Activated CD8-positive, alpha-beta memory T cell treated with anti-CD3 and anti-CD28 coated beads, Interleukin-2, amount 10 ng/mL, durations not matched to agents 7 days and 5 days (primary cell): ENCODE results near the gene CACNG6. TPM values are rescaled to one million over a fixed set of nuclear protein-coding genes. Genes with fewer than 3 reads are reported as not detected.

Experiments used
- ATAC-seq: fragments of 150-1000 bp; cut with Tn5 transposase; one replicate; pipeline ENCODE4 v1.10.0; 2021; ENCODE audit warnings: moderate library complexity
- CTCF ChIA-PET: fragments of 350-600 bp; sonication (Branson Sonifier 250); formaldehyde crosslinking; loops from one replicate; lab custom pipeline; 2021; ENCODE audit warnings: antibody characterized with exemption; lab: Charles Lee
- DNase-seq: peaks from one replicate; pipeline ENCODE4 v3.0.0-alpha.2; 2020
- H3K27ac Mint-ChIP-seq: one replicate; pipeline ENCODE4 v1.8.0; 2021; ENCODE audit warnings: mild to moderate bottlenecking, mixed read lengths
- H3K27me3 Mint-ChIP-seq: one replicate; pipeline ENCODE4 v1.8.0; 2021; ENCODE audit warnings: mixed read lengths
- H3K36me3 Mint-ChIP-seq: one replicate; pipeline ENCODE4 v1.8.0; 2021; ENCODE audit warnings: mild to moderate bottlenecking, mixed read lengths
- H3K4me1 Mint-ChIP-seq: one replicate; pipeline ENCODE4 v1.8.0; 2021; ENCODE audit warnings: mixed read lengths
- H3K4me3 Mint-ChIP-seq: one replicate; pipeline ENCODE4 v1.8.0; 2021; ENCODE audit warnings: mild to moderate bottlenecking, moderate library complexity, mixed read lengths
- H3K9me3 Mint-ChIP-seq: one replicate; pipeline ENCODE4 v1.8.0; 2022; ENCODE audit warnings: low read depth, mixed read lengths
- total RNA-seq, 2 experiments: library from RNA; stranded (reverse); gene quantifications; one replicate each; pipeline ENCODE4 v1.2.3, GENCODE V29; 2021

CACNG6 gene
- total RNA-seq, 2 experiments from 2014 or later = not detected

DNA sequence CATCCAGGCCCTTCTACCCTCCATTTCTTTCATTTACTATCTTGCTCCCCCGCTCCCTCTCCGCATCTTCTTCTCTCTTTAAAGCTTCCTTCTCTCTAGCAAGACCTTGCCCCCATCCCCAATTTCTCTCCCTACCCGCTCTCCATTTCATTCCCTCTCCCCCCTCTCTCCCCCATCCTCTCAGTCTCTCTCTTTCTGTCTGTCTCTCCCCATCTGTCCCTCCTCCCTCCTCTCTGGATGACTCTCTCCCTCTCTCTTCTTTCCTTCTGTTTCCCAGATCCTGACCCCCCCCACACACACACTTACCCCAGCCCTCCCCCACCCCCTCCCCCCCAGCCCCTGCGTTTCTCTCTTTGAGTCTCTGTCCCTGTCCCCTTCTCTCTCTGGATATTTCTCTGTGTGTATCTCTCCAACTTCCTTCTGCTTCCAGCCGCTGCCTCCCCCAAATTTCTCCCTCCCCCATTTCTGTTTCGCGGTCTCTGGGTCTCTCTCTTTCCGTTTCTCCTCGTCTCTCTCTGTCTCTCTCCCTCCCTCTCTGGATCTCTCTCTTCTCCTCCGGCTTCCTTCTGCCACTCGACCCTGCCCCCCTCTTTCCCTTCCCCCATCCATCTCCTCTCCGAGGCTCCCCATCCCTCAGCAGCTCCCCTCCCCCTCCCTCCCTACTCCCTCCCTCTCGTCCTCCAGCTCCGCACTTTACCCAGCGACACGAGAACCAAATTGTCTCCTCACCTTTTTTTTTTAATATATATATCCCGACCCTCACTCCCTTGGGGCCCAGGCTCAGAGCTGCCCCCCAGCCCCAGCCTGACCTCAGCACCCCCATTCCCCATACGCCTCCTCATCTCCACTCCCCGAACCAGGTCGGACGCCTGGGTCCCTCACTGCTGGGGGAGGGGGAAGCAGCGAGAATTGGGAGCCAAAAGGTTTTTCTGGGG is 32.3 kb upstream of the CACNG6 start:
- ATAC-seq = no peak
- no peak for DNase-seq
- Mint-ChIP-seq H3K9me3 (no peaks in the 10 kb centered on the region), H3K36me3 (peaks cover 2% of the 10 kb centered on the region), H3K4me1 (peaks cover 2% of the 10 kb centered on the region), H3K4me3 (no peak overlapping the region), H3K27ac (no peak overlapping the region), H3K27me3 (peaks cover 69% of the 10 kb centered on the region)
- CTCF ChIA-PET = no interaction called here

DNA sequence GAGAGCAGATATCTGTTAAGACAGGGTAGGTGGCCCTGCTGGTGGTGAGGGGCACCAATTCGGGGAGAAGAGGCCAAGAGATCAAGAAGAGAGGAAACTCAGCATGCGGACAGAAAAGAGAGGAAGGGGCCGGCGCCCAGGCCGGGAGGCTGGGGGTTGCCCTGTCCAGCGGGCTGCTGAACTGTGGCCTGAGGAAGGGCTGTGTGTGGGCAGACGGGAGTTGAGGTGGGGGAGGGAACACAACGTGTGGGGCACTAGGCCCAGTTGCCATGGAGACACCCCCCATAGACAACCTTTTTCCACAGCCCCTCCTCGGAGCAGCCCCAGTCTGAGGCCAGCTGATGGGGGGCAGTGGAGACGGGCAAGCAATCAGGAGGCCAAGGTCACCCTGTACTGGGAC is 31.2 kb upstream of the CACNG6 start:
- Mint-ChIP-seq H3K27me3 (peaks cover 75% of the 10 kb centered on the region), H3K27ac (no peak overlapping the region), H3K9me3 (no peaks in the 10 kb centered on the region), H3K4me3 (no peak overlapping the region), H3K4me1 (peaks cover 2% of the 10 kb centered on the region), H3K36me3 (peaks cover 2% of the 10 kb centered on the region)
- CTCF ChIA-PET = interaction anchor here (0.6 kb wide), 1 partner anchor 16 kb away, joined by 4 read pairs; no protein-coding TSS in a partner anchor
- ATAC-seq (no peak), DNase-seq (no peak)

DNA sequence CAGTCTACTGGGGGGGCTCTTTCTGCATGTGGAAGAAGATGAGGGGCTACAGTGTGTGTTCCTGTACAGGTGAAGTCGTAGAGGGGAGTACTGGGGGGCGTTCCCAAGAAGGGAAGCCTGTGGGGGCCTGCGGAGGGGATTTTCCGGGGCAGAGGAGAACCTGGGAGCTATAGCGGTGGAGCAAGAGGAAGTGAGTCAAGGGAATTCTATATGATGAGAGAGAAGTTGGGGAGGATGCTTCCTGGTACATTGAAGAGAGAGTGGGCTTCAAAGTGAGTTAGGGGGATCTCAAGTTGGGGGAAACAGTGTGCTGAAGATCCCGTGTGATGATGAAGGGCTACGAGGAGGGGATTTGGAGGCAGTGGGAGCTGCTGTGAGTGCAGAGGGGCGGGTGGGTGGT is 30.6 kb upstream of the CACNG6 start:
- H3K36me3 Mint-ChIP-seq = peaks cover 2% of the 10 kb centered on the region
- no peak for ATAC-seq
- no peak overlapping the region for H3K4me3 Mint-ChIP-seq
- CTCF ChIA-PET = no interaction called here
- peaks cover 2% of the 10 kb centered on the region for H3K4me1 Mint-ChIP-seq
- no peak overlapping the region for H3K27ac Mint-ChIP-seq
- no peaks in the 10 kb centered on the region for H3K9me3 Mint-ChIP-seq
- H3K27me3 Mint-ChIP-seq = peaks cover 76% of the 10 kb centered on the region
- DNase-seq = no peak

DNA sequence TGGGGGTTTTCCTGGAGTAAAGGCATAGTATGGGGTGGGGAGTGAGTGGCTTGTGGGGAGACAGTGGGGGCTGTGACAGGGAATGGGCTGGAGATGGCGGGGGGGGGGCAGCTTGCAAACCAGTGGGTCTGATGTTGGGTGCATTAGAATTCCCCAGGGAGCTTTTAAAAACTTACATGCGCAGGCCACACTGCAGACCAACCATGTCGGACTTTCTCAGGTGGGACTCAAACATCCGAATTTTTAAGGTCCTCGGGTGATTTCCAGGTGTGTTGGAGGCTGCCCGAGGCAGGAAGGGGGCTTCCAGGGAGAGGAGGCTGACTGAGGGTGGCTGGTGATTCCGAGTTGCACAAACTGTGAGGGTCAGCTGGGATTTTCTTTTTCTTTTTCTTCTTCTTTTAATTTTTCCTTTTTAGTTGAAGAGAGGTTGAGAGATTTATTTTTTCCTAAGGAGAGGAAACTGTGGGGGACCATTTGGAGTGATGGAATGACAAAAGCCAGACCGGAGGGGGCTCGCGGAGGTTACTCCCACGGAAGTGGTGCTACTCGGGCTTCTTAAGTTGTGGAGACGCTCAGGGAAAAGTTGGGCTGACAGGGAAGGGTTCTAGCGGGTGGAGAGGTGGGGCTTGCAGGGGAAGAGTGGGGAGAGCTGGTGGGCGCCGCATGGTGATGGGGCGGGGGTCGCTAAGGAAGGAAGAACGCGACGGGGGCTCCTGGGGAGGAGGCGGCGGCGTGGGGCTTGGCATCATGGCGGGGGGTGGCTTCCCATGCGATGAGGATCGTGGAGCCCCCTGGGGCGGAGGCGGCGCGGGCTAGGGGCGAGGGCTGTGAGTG is 29.7 kb upstream of the CACNG6 start:
- CTCF ChIA-PET = interaction anchor here (0.6 kb wide), 1 partner anchor 45 kb away, joined by 3 read pairs; no protein-coding TSS in a partner anchor
- ATAC-seq = no peak
- Mint-ChIP-seq H3K9me3 (no peaks in the 10 kb centered on the region), H3K36me3 (peaks cover 2% of the 10 kb centered on the region), H3K27me3 (peaks cover 72% of the 10 kb centered on the region), H3K4me1 (peaks cover 2% of the 10 kb centered on the region), H3K4me3 (no peak overlapping the region), H3K27ac (no peak overlapping the region)
- DNase-seq = no peak

DNA sequence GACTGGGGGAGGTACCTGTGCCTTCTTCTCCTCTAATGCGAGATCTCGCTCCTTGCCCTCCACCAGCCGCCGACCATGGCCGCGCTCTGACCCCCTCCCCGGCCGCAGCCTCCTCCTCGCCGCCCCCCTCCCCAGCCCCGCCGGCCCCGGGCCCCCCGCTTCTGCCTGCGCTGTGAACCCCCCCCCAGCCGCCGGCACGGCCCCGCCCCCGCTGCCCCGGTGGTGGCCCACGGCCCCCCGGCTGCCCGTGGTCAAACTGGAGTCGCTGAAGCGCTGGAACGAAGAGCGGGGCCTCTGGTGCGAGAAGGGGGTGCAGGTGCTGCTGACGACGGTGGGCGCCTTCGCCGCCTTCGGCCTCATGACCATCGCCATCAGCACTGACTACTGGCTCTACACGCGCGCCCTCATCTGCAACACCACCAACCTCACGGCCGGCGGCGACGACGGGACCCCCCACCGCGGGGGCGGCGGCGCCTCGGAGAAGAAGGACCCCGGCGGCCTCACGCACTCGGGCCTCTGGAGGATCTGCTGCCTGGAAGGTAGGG is 28.5 kb upstream of the CACNG6 start, which contains the start of gene CACNG8:
CACNG8 (plus strand) TSS at position 51 of the 545 bp plus-strand sequence.
- CTCF ChIA-PET = no interaction called here
- ATAC-seq = no peak
- no peak within 1 kb of the TSS for H3K27ac Mint-ChIP-seq
- no peak for DNase-seq
- H3K4me3 Mint-ChIP-seq = no peak within 1 kb of the TSS
- H3K4me1 Mint-ChIP-seq = peaks cover 2% of the 10 kb centered on the region
- peaks cover 61% of the 10 kb centered on the region for H3K27me3 Mint-ChIP-seq
- no peaks in the 10 kb centered on the region for H3K9me3 Mint-ChIP-seq
- H3K36me3 Mint-ChIP-seq = peaks cover 2% of the 10 kb centered on the region

DNA sequence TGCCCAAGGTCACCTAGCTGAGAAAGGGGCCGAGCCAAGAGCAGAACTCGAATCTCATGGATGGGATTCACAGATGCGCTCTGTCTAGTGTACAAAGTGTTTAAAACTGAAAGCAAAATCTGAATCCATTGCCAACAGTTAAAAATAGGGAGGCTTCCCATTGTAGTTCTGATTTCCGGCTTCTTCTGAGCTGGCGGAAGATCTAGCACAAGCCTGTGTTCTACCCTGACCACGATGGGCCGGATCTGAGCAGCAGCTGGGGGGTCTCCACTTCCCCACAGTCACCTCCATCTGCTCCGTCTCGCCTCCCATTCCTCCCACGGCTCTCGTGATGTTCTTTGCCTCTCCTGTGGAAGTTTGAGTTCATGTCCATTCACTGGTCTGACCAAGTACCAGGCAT is 26.3 kb upstream of the CACNG6 start:
- no peak overlapping the region for H3K27ac Mint-ChIP-seq
- no peak overlapping the region for H3K4me3 Mint-ChIP-seq
- H3K9me3 Mint-ChIP-seq = no peaks in the 10 kb centered on the region
- DNase-seq (no peak), ATAC-seq (no peak)
- H3K4me1 Mint-ChIP-seq = no peaks in the 10 kb centered on the region
- peaks cover 43% of the 10 kb centered on the region for H3K27me3 Mint-ChIP-seq
- H3K36me3 Mint-ChIP-seq = no peaks in the 10 kb centered on the region
- CTCF ChIA-PET = no interaction called here

DNA sequence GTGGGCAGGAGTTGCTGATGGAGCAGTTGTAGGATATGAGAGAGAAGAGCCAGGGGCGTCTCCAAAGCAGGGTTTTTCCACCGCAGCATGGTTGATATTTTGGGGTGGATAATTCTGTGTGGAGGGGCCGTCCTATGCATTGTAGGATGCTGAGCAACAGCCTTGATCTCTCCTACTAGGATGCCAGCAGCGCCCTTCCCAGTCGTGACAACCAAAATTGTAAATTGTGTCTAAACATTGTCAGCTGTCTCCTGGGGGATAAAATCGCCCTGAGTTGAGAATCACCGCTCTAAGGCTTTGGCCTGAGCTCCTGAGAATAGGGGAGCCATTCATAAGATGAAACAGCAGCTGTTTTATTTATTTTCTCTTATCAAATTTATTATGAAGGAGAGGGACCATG is 24.5 kb upstream of the CACNG6 start:
- H3K27ac Mint-ChIP-seq = no peak overlapping the region
- no peaks in the 10 kb centered on the region for H3K36me3 Mint-ChIP-seq
- ATAC-seq = no peak
- CTCF ChIA-PET = no interaction called here
- H3K4me3 Mint-ChIP-seq = no peak overlapping the region
- no peaks in the 10 kb centered on the region for H3K9me3 Mint-ChIP-seq
- H3K4me1 Mint-ChIP-seq = no peaks in the 10 kb centered on the region
- DNase-seq = no peak
- peaks cover 26% of the 10 kb centered on the region for H3K27me3 Mint-ChIP-seq

DNA sequence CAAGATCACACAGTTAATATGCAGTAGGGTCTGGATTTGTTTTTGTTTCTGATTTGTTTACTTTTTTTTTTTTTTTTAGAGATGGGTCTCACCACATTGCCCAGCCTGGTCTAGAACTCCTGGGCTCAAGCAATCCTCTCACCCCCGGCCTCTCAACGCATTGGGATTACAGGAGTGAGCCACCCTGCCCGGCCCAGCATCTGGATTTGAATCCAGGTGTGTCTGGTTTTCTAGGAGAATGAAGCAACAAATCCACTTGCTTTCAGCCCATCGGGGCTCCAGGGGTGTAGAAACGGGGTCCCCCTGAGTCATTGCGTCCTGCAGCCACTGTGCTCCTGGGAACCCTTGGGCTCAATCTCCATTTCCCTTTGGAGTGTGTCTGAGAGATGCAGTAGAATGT is 22.1 kb upstream of the CACNG6 start:
- no peaks in the 10 kb centered on the region for H3K4me1 Mint-ChIP-seq

DNA sequence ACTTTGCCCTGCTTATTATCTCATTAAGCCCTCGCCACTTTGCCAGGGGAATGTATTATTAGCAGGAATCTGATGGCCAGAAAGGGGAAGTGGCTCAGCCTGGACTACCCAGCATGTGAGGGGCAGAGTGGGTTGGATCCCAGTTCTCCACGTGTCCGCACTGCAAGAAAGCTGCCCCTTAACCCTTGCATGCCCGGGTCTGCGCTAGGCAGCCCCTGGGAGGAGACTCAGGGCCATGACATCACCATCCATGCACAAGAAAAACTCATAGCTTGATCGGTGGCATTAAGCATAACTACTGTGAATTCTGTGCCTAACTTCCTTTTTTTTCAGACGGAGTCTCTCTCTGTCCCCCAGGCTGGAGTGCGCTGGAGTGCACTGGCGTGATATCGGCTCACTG is 19.8 kb upstream of the CACNG6 start:
- no peaks in the 10 kb centered on the region for H3K9me3 Mint-ChIP-seq
- H3K4me3 Mint-ChIP-seq = no peak overlapping the region
- CTCF ChIA-PET = no interaction called here
- DNase-seq (no peak), ATAC-seq (no peak)
- H3K36me3 Mint-ChIP-seq = no peaks in the 10 kb centered on the region
- H3K27me3 Mint-ChIP-seq = no peaks in the 10 kb centered on the region
- no peaks in the 10 kb centered on the region for H3K4me1 Mint-ChIP-seq
- H3K27ac Mint-ChIP-seq = no peak overlapping the region

More for the DNA sequence above, 22.1 kb upstream of the CACNG6 start:
- Mint-ChIP-seq H3K9me3 (no peaks in the 10 kb centered on the region), H3K36me3 (no peaks in the 10 kb centered on the region), H3K27ac (no peak overlapping the region), H3K4me3 (no peak overlapping the region), H3K27me3 (peaks cover 11% of the 10 kb centered on the region)
- CTCF ChIA-PET = no interaction called here
- no peak for ATAC-seq
- DNase-seq = no peak

DNA sequence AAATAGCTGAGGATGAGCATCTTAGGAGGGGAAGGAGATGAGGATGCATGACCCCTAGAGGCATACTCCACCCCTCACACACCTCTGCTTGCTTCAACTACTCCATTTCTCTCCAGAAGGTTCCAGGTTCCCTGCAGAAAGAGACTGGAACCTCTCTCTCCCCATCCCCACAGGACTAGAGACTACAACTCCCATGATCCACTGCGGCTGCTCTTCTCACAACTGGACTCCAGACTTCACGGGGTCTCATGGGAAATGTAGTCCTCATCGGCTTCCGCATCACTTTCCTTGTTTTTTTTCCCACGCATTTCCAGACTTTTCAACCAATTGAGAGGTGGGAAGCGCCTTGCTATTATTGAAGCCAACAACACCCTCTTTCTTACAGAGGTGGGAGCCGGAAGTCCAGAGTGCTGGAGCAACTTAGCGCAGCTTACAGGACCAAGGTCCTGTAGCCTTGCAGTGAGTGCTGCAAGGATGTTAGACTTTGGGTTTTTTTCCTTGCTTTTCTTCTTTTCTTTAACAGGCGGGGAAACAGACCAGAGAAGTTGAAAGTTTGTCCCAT is 13.9 kb upstream of the CACNG6 start:
- Mint-ChIP-seq H3K36me3 (peaks cover 8% of the 10 kb centered on the region), H3K27ac (no peak overlapping the region), H3K4me1 (peaks cover 12% of the 10 kb centered on the region), H3K27me3 (peaks cover 41% of the 10 kb centered on the region), H3K9me3 (peaks cover 2% of the 10 kb centered on the region), H3K4me3 (peak overlapping the region; percentile 19)
- DNase-seq (peak; percentile 68), ATAC-seq (peak; percentile 77)
- CTCF ChIA-PET = no interaction called here

DNA sequence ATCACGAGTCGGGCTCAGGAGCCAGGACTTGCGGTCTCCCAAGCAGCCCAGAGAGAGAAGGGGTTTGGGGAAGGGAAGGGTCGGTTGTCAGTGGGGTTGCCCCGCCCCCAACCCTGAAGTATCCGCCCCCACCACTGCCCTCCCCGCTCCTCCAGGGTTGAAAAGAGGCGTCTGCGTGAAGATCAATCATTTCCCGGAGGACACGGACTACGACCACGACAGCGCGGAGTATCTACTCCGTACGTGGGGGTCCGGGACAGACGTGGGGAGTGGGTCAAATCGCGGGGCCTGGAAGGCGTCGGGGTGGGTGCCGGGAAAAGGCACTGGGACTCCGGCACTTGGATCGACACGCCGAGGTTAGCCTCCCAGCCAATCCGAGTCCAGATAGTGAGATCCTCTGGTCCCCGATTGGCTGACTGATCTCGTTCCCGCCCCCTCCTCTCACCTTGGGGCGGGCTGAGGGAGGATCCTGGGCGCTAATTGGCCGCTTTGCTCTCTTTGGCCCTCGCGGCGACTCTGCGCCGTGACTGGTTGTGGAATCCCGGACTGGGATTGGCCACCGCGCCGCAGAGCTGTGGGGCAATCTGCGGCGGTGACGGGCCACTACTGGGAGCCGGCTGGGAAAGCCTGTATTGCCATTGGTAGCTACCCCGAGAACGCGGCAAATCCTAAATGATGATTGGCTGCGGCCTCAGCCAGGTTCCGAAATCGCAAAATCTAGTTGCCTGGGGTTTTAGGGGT is 13.3 kb upstream of the CACNG6 start:
- ATAC-seq = no peak

DNA sequence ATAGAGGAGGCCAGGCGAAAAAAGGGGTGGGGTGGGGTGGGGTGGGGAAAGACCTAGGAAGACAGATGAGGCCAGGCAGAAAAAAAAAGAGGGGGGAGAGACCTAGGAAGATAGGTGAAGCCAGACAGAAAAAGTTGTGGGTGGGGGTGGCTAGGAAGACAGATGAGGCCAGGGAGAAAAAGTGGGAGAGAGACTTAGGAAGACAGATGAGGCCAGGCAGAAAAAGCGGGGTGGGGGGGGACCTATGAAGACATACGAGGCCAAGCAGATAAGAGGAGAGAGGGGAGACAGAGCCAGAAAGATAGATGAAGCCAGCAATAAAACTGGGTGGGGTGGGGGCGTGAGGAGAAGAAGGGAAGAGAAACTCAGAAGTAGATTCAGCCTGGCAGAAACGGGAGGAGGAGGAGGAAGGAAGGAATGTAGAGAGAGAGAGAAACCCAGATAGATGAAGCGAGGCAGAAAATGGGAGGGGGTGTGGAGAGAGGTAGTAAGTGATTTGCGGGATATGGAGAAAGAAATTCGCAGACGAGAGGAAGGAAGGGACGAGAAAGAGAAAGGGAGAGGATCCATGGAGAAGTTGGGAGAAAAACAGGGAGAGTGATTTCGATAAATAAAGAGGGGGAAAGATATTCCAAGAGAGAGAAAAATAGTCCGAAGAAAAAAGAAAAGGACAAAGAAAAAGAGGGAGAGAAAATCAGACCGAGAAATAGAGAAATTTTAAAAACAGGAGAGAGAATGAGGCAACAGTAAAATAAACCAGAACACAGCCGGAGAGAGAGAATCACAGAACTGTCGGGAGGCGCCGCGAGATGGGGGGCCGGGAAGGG is 12.2 kb upstream of the CACNG6 start:
- H3K27ac Mint-ChIP-seq = no peak overlapping the region

More for the DNA sequence above, 13.3 kb upstream of the CACNG6 start:
- Mint-ChIP-seq H3K4me3 (peak overlapping the region; percentile 19), H3K27me3 (peaks cover 41% of the 10 kb centered on the region), H3K27ac (no peak overlapping the region), H3K9me3 (peaks cover 2% of the 10 kb centered on the region), H3K36me3 (peaks cover 8% of the 10 kb centered on the region), H3K4me1 (peaks cover 12% of the 10 kb centered on the region)
- CTCF ChIA-PET = no interaction called here
- DNase-seq = no peak

More for the DNA sequence above, 12.2 kb upstream of the CACNG6 start:
- peaks cover 12% of the 10 kb centered on the region for H3K4me1 Mint-ChIP-seq
- H3K4me3 Mint-ChIP-seq = no peak overlapping the region
- no peak for ATAC-seq
- CTCF ChIA-PET = no interaction called here
- DNase-seq = no peak
- peaks cover 2% of the 10 kb centered on the region for H3K9me3 Mint-ChIP-seq
- peaks cover 8% of the 10 kb centered on the region for H3K36me3 Mint-ChIP-seq
- H3K27me3 Mint-ChIP-seq = peaks cover 41% of the 10 kb centered on the region
